GM13976 (cell line): ENCODE results near the gene PROKR2.

Experiments
- DNase-seq: peaks from one replicate; pipeline ENCODE4 v3.0.0; 2012; ENCODE audit warnings: low spot score
- in situ Hi-C: fragments of 300-500 bp; cut with MboI; formaldehyde crosslinking; loops from one replicate; pipeline ENCODE4 v1.12.0; 2022; ENCODE audit warnings: low sequenced_read_pairs, mixed read lengths, inconsistent platforms; ENCODE audit not compliant: unreplicated experiment
- TF ChIP-seq, protein P1 (sequence below): IDR thresholded peaks from 2 replicates; pipeline ENCODE4 v1.5.1; 2012; ENCODE audit warnings: borderline replicate concordance, mild to moderate bottlenecking; ENCODE audit not compliant: insufficient read depth; ENCODE audit errors: extremely low read depth, missing control alignments, control extremely low read depth

The PROKR2 gene

DNA sequence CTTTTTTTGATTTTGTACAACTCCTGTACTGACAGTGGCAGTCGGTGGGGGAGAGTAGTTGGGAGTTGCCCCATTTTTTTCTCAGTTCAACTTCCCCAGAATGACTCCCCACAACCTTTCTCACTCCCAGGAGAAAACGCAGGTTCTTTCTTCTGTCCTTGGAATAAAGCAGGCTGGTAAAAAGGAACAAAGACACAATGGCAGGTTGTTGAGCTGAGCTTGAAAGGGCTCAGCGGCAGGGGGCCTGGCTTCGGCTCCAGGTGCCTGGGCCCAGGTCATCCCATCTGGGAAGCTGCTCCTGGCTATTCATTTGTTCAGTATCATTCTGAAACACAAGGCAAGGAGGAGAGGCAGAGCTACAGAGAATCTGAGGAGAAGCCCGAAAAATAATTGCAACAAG lies 46.2 kb downstream of the PROKR2 start:
- DNase-seq: no peak
- TF ChIP-seq, protein P1, sequence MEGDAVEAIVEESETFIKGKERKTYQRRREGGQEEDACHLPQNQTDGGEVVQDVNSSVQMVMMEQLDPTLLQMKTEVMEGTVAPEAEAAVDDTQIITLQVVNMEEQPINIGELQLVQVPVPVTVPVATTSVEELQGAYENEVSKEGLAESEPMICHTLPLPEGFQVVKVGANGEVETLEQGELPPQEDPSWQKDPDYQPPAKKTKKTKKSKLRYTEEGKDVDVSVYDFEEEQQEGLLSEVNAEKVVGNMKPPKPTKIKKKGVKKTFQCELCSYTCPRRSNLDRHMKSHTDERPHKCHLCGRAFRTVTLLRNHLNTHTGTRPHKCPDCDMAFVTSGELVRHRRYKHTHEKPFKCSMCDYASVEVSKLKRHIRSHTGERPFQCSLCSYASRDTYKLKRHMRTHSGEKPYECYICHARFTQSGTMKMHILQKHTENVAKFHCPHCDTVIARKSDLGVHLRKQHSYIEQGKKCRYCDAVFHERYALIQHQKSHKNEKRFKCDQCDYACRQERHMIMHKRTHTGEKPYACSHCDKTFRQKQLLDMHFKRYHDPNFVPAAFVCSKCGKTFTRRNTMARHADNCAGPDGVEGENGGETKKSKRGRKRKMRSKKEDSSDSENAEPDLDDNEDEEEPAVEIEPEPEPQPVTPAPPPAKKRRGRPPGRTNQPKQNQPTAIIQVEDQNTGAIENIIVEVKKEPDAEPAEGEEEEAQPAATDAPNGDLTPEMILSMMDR: no peak
- in situ Hi-C loops: no loop called here

- in situ Hi-C loops: no loop called here
- TF ChIP-seq, protein P1: no peak
- no peak for DNase-seq
Measured at GRCh38 chr20:5268449-5268848, 48.3 kb downstream of the PROKR2 start.

DNA sequence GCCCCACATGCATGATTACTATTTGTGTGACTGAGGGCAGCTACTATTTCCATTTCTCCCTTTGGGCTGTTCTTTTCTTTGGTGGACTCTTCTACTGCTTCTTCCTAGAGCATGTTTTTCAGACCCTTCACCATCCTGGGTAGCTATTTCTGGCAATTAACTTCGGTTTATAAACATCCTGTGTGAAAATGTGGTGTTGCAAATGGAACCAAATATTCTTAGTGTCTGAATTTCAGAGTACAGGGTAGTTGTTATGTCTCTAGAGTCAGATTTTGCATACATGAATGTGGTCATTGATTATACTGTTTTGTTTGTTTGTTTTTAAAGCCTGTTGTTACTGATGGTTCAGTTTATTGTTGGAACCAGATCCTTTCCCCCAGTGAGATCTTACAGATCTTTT lies 49.7 kb downstream of the PROKR2 start:
- TF ChIP-seq, protein P1: no peak
- in situ Hi-C loops: no loop called here
- no peak for DNase-seq
